ENCODE results near the gene FYB2. TPM values are rescaled to one million over a fixed set of nuclear protein-coding genes. Genes with fewer than 3 reads are reported as not detected.

FYB2 gene
- total RNA-seq, 4 donors from 2014 or later: under 0.01 TPM; not detected in 3

DNA sequence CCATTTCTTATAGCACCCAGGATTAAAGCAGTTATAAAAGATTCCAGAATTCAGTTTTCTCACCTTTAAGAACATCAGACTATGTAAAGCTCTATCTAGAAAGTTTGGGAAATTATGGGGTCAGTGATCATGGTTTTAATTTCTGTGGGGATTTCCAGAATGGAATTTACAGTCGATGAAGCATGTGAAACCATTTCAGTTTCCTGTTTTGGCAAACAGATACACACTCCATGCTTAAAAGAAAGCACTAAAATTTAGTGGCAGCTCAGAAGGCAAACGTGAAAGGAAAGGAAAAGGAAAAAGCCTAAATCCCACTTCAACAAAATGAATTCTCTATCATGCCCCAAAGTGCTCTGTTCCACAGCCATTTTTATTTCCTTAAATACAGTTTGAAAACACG lies 60.4 kb downstream of the FYB2 start:
- intact Hi-C loops (cut with DNase I): no loop called here
- Histone ChIP-seq H3K27ac (no peak overlapping the region), H3K27me3 (peaks cover 0 to 23% (median 1%) of the 10 kb centered on the region in 4 donors), H3K9me3 (no peaks in the 10 kb centered on the region), H3K4me1 (no peaks in the 10 kb centered on the region), H3K4me3 (no peak overlapping the region), H3K36me3 (no peaks in the 10 kb centered on the region)
- WGBS, 2 donors: 18% methylated on average over 3 of the region's 3 CpGs
- DNase-seq: no peak
- TF ChIP-seq POLR2A (IDR thresholded peaks at IDR 0.05): no peak
- TF ChIP-seq, protein P1, sequence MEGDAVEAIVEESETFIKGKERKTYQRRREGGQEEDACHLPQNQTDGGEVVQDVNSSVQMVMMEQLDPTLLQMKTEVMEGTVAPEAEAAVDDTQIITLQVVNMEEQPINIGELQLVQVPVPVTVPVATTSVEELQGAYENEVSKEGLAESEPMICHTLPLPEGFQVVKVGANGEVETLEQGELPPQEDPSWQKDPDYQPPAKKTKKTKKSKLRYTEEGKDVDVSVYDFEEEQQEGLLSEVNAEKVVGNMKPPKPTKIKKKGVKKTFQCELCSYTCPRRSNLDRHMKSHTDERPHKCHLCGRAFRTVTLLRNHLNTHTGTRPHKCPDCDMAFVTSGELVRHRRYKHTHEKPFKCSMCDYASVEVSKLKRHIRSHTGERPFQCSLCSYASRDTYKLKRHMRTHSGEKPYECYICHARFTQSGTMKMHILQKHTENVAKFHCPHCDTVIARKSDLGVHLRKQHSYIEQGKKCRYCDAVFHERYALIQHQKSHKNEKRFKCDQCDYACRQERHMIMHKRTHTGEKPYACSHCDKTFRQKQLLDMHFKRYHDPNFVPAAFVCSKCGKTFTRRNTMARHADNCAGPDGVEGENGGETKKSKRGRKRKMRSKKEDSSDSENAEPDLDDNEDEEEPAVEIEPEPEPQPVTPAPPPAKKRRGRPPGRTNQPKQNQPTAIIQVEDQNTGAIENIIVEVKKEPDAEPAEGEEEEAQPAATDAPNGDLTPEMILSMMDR (IDR thresholded peaks at IDR 0.05): no peak

DNA sequence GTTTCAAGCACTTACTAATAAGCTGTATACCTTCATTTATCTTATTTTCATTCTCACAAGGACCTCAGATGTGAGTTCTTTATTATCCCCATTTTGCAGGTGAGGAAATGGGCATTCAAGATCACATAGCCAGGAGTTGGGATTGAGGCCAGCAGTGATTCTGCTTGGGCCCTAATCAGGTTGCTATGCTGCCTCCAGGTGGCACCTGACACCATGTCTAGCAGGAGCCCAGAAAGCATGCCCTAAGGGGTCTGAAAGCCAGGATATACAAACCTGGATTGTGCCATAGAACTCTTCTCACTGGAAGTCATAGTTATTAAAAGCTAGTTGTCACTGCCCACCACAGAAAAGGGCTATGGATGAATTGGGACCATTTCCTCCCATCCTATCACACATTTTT lies 61.1 kb downstream of the FYB2 start:
- H3K4me1 ChIP-seq: no peaks in the 10 kb centered on the region
- intact Hi-C loops (cut with DNase I): no loop called here
- DNase-seq: no peak

DNA sequence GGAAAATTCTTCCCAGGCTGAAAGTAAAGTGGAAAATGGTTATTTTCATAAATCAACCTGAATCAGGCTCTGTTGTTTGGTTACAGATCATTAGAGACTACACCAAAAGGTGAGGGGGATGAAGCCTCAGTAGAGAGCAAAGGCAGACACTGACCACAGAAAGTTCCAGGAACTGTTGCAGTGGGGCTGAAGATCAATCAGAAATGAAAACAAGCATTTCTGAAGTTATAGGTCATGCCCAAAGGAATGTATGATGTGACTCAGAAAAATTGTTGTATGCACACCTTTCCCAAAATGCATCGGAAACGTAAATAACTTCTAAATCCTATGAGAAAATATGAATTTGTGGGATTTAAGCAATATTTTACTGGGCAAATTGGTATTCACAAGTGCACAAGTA lies 63.3 kb downstream of the FYB2 start:
- no peak overlapping the region for H3K4me3 ChIP-seq
- no peak for DNase-seq
- peaks cover 0 to 38% (median 1%) of the 10 kb centered on the region in 4 donors for H3K27me3 ChIP-seq
- TF ChIP-seq, protein P1 (IDR thresholded peaks at IDR 0.05): no peak
- H3K4me1 ChIP-seq: no peaks in the 10 kb centered on the region
- no peaks in the 10 kb centered on the region for H3K9me3 ChIP-seq
- no peaks in the 10 kb centered on the region for H3K36me3 ChIP-seq
- H3K27ac ChIP-seq: no peak overlapping the region
- intact Hi-C loops (cut with DNase I): no loop called here
- 84 to 92% methylated on average over 2 of the region's 2 CpGs for WGBS, 2 donors

More for the DNA sequence above, 61.1 kb downstream of the FYB2 start:
- Histone ChIP-seq H3K36me3 (no peaks in the 10 kb centered on the region), H3K27me3 (peaks cover 0 to 23% (median 1%) of the 10 kb centered on the region in 4 donors), H3K27ac (no peak overlapping the region), H3K9me3 (no peaks in the 10 kb centered on the region), H3K4me3 (no peak overlapping the region)
- no peak for TF ChIP-seq POLR2A (IDR thresholded peaks at IDR 0.05)
- TF ChIP-seq, protein P1 (IDR thresholded peaks at IDR 0.05): peak in 1 of 6 experiments; percentile 5

DNA sequence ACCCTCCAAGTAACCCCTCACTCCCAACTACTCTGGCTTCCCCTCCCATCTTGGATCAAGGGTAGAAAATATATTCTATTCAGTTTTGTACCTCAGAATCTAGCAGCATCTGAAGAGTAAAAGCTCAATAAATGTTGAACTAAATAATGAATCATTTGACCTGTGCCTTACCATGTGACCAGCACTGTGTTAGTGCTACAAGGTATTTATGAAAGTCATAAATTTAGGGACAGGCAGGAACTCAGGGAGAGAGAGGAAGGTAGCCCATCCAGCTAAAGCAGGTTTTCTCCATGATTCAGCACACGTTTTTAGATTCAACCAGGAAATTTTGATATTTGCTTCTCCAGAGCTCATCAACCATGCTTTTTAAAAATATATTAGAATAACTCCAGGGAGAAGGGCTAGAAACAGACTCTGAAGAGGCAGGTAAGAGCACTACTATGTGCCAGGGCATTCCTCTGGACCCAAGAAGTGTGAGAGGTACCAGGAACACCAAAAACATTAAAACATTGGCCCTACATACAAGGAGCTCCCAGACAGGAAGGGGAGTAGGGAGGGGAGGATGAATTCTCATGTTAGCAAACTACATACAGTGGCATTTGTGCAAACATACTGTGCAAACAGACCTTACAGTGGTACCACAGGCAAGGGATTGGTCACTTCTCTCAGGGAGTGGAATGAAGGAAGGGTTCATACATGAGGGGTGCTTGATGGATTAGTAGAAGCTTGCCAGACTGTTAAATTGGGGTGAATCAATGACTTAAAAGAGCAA lies 64.3 kb downstream of the FYB2 start:
- no peak for DNase-seq
- no peak overlapping the region for H3K27ac ChIP-seq
- H3K4me1 ChIP-seq: no peaks in the 10 kb centered on the region
- H3K27me3 ChIP-seq: peaks cover 0 to 38% (median 1%) of the 10 kb centered on the region in 4 donors
- TF ChIP-seq, protein P1 (IDR thresholded peaks at IDR 0.05): no peak
- no peak for TF ChIP-seq POLR2A (IDR thresholded peaks at IDR 0.05)
- no peaks in the 10 kb centered on the region for H3K36me3 ChIP-seq
- 30 to 60% methylated on average over 1 of the region's 1 CpG for WGBS, 2 donors
- intact Hi-C loops (cut with DNase I): no loop called here
- no peak overlapping the region for H3K4me3 ChIP-seq
- no peaks in the 10 kb centered on the region for H3K9me3 ChIP-seq

DNA sequence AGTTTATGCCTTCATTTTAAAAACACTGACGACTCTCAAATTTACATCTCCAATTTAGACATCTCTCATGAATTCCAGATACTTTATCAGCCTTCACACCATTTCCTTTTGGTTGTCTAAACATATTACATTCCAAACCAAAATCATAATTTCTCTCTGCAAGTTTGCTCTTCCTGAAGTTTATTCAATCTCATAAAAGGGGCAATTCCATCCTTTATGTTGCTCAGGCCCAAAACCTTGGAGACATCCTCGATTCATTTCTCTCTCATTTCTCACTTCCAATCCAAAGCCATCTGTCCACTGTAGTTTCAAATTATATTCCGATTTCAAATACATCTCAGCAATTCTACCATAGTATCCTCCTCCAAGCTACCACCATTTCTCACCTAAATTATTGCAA lies 74.0 kb downstream of the FYB2 start:
- Histone ChIP-seq H3K9me3 (no peaks in the 10 kb centered on the region), H3K27ac (no peak overlapping the region), H3K36me3 (no peaks in the 10 kb centered on the region), H3K27me3 (no peaks in the 10 kb centered on the region), H3K4me1 (no peaks in the 10 kb centered on the region), H3K4me3 (no peak overlapping the region)
- TF ChIP-seq, protein P1 (IDR thresholded peaks at IDR 0.05): no peak
- DNase-seq: no peak
- intact Hi-C loops (cut with DNase I): no loop called here
- WGBS, 2 donors: 71 to 74% methylated on average over 3 of the region's 3 CpGs

All from esophagus squamous epithelium (tissue), 5 donors.